Loucy (cell line): ENCODE data around the gene PARK7.
A peak's percentile ranks its signal among the peaks of the same experiment; 100 is the strongest.

Experiments
- H2AFZ ChIP-seq: fragments of 200-600 bp; sonication (generic); 2 replicates; pipeline ENCODE4 v1.6.0; 2016; ENCODE audit warnings: antibody characterized with exemption, mild to moderate bottlenecking, low read length, moderate library complexity
- H3F3A ChIP-seq: fragments of 200-600 bp; 2 replicates; pipeline ENCODE4 v1.6.0; 2016; ENCODE audit warnings: antibody characterized with exemption, low read depth, mild to moderate bottlenecking
- H3K27me3 ChIP-seq: fragments of 200-600 bp; sonication (generic); 2 replicates; pipeline ENCODE4 v1.6.1; 2014; ENCODE audit warnings: low read length, mild to moderate bottlenecking; ENCODE audit not compliant: insufficient read depth, poor library complexity, severe bottlenecking
- H3K36me3 ChIP-seq: fragments of 200-600 bp; sonication (generic); 2 replicates; pipeline ENCODE4 v1.6.1; 2016; ENCODE audit warnings: low read length; ENCODE audit not compliant: insufficient read depth
- H3K4me1 ChIP-seq: fragments of 200-600 bp; sonication (generic); 2 replicates; pipeline ENCODE4 v1.5.1; 2014; ENCODE audit warnings: low read length, mild to moderate bottlenecking; ENCODE audit not compliant: insufficient read depth, poor library complexity, severe bottlenecking
- H3K4me2 ChIP-seq: fragments of 200-600 bp; sonication (generic); 2 replicates; pipeline ENCODE4 v1.6.0; 2014; ENCODE audit warnings: antibody characterized with exemption, low read length, low read depth, mild to moderate bottlenecking; ENCODE audit not compliant: poor library complexity, severe bottlenecking
- H3K4me3 ChIP-seq: fragments of 200-600 bp; sonication (generic); 2 replicates; pipeline ENCODE4 v1.5.1; 2014; ENCODE audit warnings: low read length, mild to moderate bottlenecking, mixed read lengths; ENCODE audit not compliant: poor library complexity, severe bottlenecking
- H3K79me2 ChIP-seq: fragments of 200-600 bp; sonication (generic); 2 replicates; pipeline ENCODE4 v1.6.1; 2014; ENCODE audit warnings: low read length; ENCODE audit not compliant: insufficient read depth
- H3K9ac ChIP-seq: fragments of 200-600 bp; sonication (generic); 2 replicates; pipeline ENCODE4 v1.6.0; 2014; ENCODE audit warnings: mild to moderate bottlenecking, low read depth, low read length, moderate library complexity; ENCODE audit not compliant: poor library complexity, severe bottlenecking
- H3K9me2 ChIP-seq: fragments of 200-600 bp; sonication (generic); replicated peaks from 2 replicates; pipeline ENCODE4 v1.6.1; 2016; ENCODE audit warnings: low read depth, low read length, mixed read lengths
- H3K9me3 ChIP-seq: fragments of 200-600 bp; sonication (generic); 2 replicates; pipeline ENCODE4 v1.6.1; 2014; ENCODE audit warnings: mild to moderate bottlenecking, antibody characterized with exemption, low read length, low read depth; ENCODE audit not compliant: insufficient read depth
- H4K20me1 ChIP-seq: fragments of 200-600 bp; sonication (generic); 2 replicates; pipeline ENCODE4 v1.6.0; 2014; ENCODE audit warnings: antibody characterized with exemption, low read length, mild to moderate bottlenecking; ENCODE audit not compliant: insufficient read depth, poor library complexity, severe bottlenecking
- CTCF ChIP-seq: fragments of 200-600 bp; sonication (generic); conservative IDR thresholded peaks from 2 replicates; pipeline ENCODE4 v1.5.1; 2014; ENCODE audit warnings: mild to moderate bottlenecking, antibody characterized with exemption, low read length
- EZH2phosphoT487 ChIP-seq: fragments of 200-600 bp; IDR thresholded peaks from 2 replicates; pipeline ENCODE4 v1.6.1; 2018; ENCODE audit warnings: antibody characterized with exemption, mild to moderate bottlenecking, moderate library complexity, borderline replicate concordance

The PARK7 gene

GRCh38 chr1:7940745-7941436, 20.6 kb upstream of the PARK7 start, which contains the start of gene TNFRSF9:
TNFRSF9 (minus strand) TSS chr1:7940839; CDS start chr1:7939994, 845 bp downstream.
- TF ChIP-seq CTCF (no peak), EZH2phosphoT487 (no peak)
- no peaks in the 10 kb centered on the region for H3K79me2 ChIP-seq
- H3K4me3 ChIP-seq: no peak within 1 kb of the TSS
- H3K9me3 ChIP-seq: no peaks in the 10 kb centered on the region
- no peaks in the 10 kb centered on the region for H3F3A ChIP-seq
- peaks cover 11% of the 10 kb centered on the region for H3K4me1 ChIP-seq
- H3K27me3 ChIP-seq: no peaks in the 10 kb centered on the region
- H3K9me2 ChIP-seq: no peaks in the 10 kb centered on the region
- H3K36me3 ChIP-seq: no peaks in the 10 kb centered on the region
- H3K4me2 ChIP-seq: no peak within 1 kb of the TSS
- no peak within 1 kb of the TSS for H3K9ac ChIP-seq
- H2AFZ ChIP-seq: no peak within 1 kb of the TSS; the same call in 1 of the 2 replicates
- no peaks in the 10 kb centered on the region for H4K20me1 ChIP-seq

- H3K36me3 ChIP-seq: no peaks in the 10 kb centered on the region
- no peaks in the 10 kb centered on the region for H3K9me2 ChIP-seq
- TF ChIP-seq EZH2phosphoT487 (no peak), CTCF (no peak)
- no peaks in the 10 kb centered on the region for H3K27me3 ChIP-seq
- H3K4me1 ChIP-seq: peaks cover 11% of the 10 kb centered on the region
- no peaks in the 10 kb centered on the region for H3K9me3 ChIP-seq
- no peaks in the 10 kb centered on the region for H3K79me2 ChIP-seq
- H3F3A ChIP-seq: no peaks in the 10 kb centered on the region
- no peak overlapping the region for H3K4me3 ChIP-seq
- H3K9ac ChIP-seq: no peak overlapping the region
- no peak overlapping the region for H3K4me2 ChIP-seq
- no peaks in the 10 kb centered on the region for H4K20me1 ChIP-seq
- H2AFZ ChIP-seq: no peak overlapping the region; the same call in 1 of the 2 replicates
Measured at GRCh38 chr1:7941437-7941793, 20.1 kb upstream of the PARK7 start.

- Histone ChIP-seq H3K36me3 (no peaks in the 10 kb centered on the region), H3K27me3 (no peaks in the 10 kb centered on the region), H3K9me3 (no peaks in the 10 kb centered on the region), H3K4me3 (no peak overlapping the region), H3K4me1 (peaks cover 11% of the 10 kb centered on the region), H4K20me1 (no peaks in the 10 kb centered on the region), H3K9me2 (no peaks in the 10 kb centered on the region), H3F3A (no peaks in the 10 kb centered on the region), H3K79me2 (no peaks in the 10 kb centered on the region), H2AFZ (peak overlapping the region; percentile 2; the same call in 1 of the 2 replicates), H3K4me2 (no peak overlapping the region), H3K9ac (no peak overlapping the region)
- TF ChIP-seq EZH2phosphoT487 (no peak), CTCF (no peak)
Measured at GRCh38 chr1:7942214-7942921, 19.1 kb upstream of the PARK7 start.
